HG03457 (cell line): ENCODE measurements around the gene RIGI.
"Not testable (repeated sequence)": the region's sequence is repeated elsewhere in the genome, so short reads cannot be mapped to it uniquely, and the experiment has no call there.

Source experiments
- ATAC-seq: cut with Tn5 transposase; IDR thresholded peaks from one replicate; pipeline ENCODE4 v1.9.1; 2021; ENCODE audit warnings: moderate number of reproducible peaks; ENCODE audit not compliant: unreplicated experiment

The RIGI gene

GRCh38 chr9:32533336-32533735, 7.3 kb upstream of the RIGI start:
- no peak for ATAC-seq

DNA sequence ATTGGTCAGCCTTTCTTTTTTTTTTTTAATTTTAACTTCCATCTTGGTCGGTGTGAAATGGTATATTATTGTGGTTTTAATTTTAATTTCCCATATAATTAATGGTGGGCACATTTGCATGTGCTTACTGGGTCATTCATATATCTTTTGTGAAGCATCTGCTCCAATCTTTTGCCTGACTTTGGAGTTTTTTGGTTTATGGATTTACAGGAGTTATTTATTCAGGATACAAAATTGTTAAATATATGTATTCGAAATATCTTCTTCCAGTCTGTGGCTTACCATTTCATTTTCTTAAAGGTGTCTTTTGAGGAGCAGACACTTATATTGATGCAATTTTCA, 682 bp upstream of the RIGI start:
- ATAC-seq, result no peak

GRCh38 chr9:32525709-32526030, 326 bp downstream of the RIGI start:
- peak; percentile 8 for ATAC-seq

GRCh38 chr9:32524892-32525708, 896 bp downstream of the RIGI start:
- no peak for ATAC-seq

DNA sequence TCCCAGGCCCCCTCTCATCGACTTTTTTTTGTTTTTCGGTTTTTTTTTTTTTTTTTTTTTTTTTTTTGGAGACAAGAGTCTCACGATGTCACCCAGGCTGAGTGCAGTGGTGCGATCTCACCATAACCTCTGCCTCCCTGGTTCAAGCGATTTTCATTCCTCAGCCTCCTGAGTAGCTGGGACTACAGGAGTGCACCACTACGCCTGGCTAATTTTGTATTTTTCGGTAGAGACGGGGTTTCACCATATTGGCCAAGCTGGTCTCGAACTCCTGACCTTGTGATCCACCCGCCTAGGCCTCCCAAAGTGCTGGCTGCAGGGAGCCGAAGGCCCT, 1.5 kb downstream of the RIGI start:
- not testable (repeated sequence) for ATAC-seq

DNA sequence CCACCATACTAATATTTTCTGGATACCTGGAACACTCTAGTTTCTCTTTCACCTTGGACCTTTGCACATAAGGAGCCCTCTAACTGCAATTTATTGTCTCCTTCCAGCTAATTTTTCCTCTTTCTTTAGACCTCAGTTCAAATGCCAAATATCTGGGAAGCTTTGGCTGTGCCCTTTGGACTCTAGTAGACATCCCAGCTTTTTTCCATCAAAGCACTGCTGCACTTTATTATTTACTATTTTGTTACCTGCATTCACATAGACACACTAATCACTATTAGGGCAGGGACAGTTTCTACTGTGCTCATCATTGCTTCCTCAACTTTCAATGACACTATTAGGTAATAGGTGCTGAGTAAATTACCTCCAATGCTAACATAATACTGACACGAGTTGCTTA, 2.1 kb downstream of the RIGI start:
- ATAC-seq, result no peak

DNA sequence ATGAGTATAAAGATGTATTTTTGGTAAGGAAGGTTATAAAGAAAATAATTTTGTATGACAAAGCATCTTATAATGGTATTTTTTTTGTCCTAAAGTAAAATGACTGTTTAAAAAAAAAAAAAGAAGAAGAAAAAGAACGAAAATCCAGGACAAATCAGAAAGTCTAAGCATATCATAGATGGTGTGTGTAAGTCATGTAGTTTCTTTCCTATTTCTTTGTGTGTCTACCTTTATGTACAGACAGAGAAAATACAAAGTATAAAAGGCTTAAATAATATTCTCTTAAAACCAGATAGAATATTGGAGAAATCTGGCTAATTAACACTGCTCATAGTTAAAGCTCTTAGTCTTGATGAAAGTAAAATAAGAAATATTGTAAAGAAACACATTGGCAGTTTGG, 7.7 kb downstream of the RIGI start:
- ATAC-seq, result no peak

DNA sequence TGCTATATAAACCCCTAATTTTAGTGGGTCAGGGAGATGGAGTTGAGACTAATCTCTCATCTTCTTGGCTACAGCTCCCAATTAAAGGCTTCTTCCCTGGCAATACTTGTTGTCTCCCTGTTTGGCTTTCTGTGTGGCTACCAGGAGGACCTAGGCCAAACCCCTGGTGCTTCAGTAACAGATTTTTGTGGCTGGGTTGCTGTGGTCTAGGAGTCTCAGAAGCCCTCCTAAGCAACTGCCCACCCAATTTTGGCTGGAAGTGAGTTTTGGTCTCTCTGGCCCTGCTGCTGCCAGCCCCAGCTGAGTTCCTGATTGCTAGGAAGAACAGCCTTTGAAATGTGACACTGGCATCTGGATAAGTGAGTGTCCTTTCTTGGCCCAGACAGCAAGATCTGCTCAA, 9.8 kb downstream of the RIGI start:
- ATAC-seq, result no peak

DNA sequence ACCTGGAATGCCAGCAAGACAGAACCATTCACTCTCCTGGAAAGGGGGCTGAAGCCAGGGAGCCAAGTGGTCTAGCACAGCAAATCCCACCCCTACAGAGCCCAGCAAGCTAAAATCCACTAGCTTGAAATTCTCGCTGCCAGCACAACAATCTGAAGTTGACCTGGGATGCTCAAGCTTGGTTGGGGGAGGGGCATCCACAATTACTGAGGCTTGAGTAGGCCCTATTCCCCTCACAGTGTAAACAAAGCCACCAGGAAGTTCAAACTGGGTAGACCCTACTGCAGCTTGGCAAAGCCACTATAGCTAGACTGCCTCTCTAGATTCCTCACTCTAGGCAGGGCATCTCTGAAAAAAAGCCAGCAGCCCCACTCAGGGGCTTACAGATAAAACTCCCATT, 17.3 kb downstream of the RIGI start:
- no peak for ATAC-seq

GRCh38 chr9:32503008-32503407, 23.0 kb downstream of the RIGI start:
- no peak for ATAC-seq

DNA sequence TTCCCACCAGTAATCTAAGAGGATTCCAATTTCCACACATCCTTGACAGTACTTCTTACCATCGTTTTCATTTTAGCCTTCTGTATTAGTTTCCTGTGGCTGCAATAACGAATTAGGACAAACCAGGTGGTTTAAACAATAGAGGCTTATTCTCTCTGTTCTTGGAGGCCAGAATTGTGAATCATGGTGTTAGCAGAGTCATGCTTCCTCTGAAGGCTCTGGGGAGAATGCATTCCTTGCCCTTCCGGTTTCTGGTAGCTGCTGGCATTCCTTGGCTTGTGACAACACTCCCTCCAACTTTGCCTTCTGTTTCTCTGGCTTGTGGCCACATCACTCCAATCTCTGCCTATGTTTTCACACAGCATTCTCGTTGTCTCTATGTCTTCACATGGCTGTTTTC, 23.5 kb downstream of the RIGI start:
- ATAC-seq, result no peak

DNA sequence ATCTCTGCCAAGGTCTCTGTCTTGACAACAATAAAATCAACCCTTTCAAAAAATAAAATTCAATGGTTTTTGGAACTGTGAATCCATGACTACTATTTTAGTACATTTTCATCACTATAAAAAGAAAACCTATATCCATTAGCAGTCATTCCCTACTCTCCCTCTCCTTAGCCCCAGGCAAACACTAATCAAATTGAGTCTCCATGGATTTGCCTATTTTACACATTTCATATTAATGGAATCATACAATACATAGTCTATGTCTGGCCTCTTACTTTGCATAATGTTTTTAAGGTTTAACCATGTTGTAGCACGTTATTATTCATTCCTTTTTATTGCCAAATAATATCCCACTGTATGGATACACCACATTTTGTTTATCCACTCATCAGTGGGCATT, 24.1 kb downstream of the RIGI start:
- no peak for ATAC-seq

DNA sequence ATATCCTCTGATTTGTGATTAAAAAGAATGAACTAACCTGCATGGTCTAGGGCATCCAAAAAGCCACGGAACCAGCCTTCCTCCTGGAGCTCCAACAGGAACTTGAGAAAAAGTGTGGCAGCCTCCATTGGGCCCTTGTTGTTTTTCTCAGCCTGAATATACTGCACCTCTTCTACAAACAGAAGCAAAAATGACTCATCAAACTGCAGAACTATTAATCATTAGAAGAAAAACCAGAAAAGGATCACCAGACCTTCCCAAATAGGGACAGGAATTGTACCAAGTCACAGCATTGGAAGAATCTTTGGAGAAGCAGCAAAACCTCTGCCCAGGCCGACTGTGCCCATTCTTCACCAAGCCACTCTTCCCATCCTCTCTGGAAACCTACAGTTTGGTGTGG, 25.2 kb downstream of the RIGI start:
- ATAC-seq, result no peak

DNA sequence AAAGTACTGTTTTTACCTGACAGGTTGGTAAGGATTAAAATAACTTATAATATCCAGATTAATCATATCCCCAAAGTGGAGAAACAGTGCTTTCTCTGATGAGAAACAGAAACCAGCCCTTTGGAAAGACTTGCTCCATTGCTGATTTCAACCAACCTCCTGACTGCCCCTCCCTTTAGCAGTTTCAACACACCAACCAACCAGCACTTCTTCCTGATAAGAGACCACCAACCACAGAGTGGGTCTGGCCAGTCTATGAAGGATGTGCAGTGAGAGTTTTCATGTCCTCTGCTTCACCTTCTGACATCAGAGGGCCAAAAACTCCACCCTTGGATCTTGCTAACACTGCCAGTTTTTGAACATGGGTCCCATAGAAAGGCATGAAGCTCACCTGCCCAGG, 28.1 kb downstream of the RIGI start:
- ATAC-seq, result no peak

DNA sequence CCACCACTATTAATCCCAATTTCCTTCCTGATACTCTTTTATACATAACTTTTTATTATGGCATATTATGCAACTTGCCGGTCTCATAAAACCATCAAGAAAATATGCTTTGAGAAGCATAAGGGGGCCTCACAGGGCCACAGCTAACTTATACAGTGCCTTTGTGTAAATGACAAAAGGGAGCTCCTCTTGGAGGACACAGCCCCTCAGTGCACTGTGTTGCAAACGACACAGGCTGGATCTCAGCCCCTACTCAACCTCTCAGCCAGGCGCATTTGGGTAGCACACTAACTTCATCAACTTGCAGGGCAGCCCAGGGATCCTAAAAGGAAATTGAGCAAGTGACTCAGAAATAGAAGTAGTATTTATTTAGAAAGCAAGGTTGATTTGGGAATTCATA, 35.4 kb downstream of the RIGI start:
- no peak for ATAC-seq

- no peak for ATAC-seq
Measured at GRCh38 chr9:32487981-32488380, 38.0 kb downstream of the RIGI start.

GRCh38 chr9:32486839-32487562, 39.0 kb downstream of the RIGI start:
- ATAC-seq, result no peak

DNA sequence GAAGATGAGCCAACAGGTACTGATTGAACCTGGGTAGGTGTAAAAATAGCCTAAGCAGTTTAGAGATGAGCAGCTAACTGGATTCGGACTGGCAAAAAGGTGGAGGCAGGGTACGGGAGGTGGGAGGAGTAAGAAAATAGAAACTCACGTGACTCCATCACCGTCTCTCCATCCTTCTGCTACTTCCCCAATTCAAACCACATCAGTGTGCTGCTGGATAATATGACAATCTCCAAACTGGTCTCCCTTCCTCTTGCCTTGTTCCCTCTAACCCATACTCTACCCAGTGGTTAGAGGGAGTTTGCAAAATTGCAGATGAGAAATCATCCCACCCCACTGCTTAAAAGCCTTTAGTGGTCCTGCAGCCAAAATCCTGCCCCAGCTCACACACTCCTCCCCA, 42.7 kb downstream of the RIGI start:
- no peak for ATAC-seq
